Parathyroid adenoma (tissue), 2 donors: ENCODE measurements around the gene RMRP.
A peak's percentile ranks its signal among the peaks of the same experiment; 100 is the strongest.

Experiments used
- H2AFZ ChIP-seq: fragments of 300-600 bp; sonication (generic); one replicate; pipeline ENCODE4 v1.7.0; 2017; ENCODE audit warnings: antibody characterized with exemption, mild to moderate bottlenecking
- H3K27ac ChIP-seq: fragments of 300-600 bp; sonication (generic); one replicate; pipeline ENCODE4 v1.7.0; 2017
- H3K27me3 ChIP-seq: fragments of 300-600 bp; sonication (generic); one replicate; pipeline ENCODE4 v1.7.0; 2017; ENCODE audit warnings: low read length; ENCODE audit not compliant: control insufficient read depth, insufficient read depth
- H3K36me3 ChIP-seq: fragments of 300-600 bp; sonication (generic); one replicate; pipeline ENCODE4 v1.7.0; 2017; ENCODE audit warnings: low read length; ENCODE audit not compliant: control insufficient read depth, insufficient read depth
- H3K4me1 ChIP-seq: fragments of 300-600 bp; sonication (generic); one replicate; pipeline ENCODE4 v1.7.0; 2017; ENCODE audit warnings: control low read depth
- H3K4me2 ChIP-seq: fragments of 300-600 bp; sonication (generic); one replicate; pipeline ENCODE4 v1.7.0; 2017; ENCODE audit warnings: low read length
- H3K4me3 ChIP-seq: fragments of 300-600 bp; sonication (generic); one replicate; pipeline ENCODE4 v1.7.0; 2017; ENCODE audit warnings: low read depth, low read length
- H3K79me2 ChIP-seq: fragments of 300-600 bp; sonication (generic); one replicate; pipeline ENCODE4 v1.7.0; 2017; ENCODE audit warnings: control low read depth
- H3K9ac ChIP-seq: fragments of 300-600 bp; sonication (generic); one replicate; pipeline ENCODE4 v1.7.0; 2017; ENCODE audit warnings: mild to moderate bottlenecking
- H3K9me3 ChIP-seq: fragments of 300-600 bp; sonication (generic); one replicate; pipeline ENCODE4 v1.7.0; 2017; ENCODE audit warnings: low read length; ENCODE audit not compliant: control insufficient read depth
- TF ChIP-seq, protein P1 (sequence below): fragments of 300-600 bp; sonication (generic); IDR thresholded peaks from one replicate; pipeline ENCODE4 v1.7.0; 2017; ENCODE audit warnings: antibody characterized with exemption, mild to moderate bottlenecking
- donor health status: primary hyperparathyroidism.

The RMRP gene

DNA sequence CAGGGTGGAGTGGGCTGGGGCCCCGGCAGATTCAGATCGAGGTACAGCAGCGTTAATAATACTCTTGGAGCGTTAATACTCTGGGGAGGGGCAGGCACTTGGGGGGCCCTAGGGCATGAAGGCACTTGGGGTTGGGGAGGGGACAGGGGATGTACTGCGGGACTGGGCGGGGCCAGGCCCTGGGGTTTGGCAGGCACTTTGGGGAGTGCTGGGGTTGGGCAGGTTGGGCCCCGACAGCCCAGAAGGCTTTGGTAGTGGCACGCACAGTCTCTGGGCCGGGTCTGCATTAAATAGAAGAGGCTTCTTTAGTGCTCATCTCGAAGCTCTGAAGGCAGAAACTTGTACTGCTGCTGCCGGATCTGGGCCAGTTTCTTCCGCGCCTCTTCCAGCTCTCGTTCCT lies 39.7 kb upstream of the RMRP start:
- H3K4me2 ChIP-seq, result no peak overlapping the region
- H3K27ac ChIP-seq, result peak overlapping the region; percentile 74
- H3K9ac ChIP-seq, result no peak overlapping the region
- TF ChIP-seq, protein P1, sequence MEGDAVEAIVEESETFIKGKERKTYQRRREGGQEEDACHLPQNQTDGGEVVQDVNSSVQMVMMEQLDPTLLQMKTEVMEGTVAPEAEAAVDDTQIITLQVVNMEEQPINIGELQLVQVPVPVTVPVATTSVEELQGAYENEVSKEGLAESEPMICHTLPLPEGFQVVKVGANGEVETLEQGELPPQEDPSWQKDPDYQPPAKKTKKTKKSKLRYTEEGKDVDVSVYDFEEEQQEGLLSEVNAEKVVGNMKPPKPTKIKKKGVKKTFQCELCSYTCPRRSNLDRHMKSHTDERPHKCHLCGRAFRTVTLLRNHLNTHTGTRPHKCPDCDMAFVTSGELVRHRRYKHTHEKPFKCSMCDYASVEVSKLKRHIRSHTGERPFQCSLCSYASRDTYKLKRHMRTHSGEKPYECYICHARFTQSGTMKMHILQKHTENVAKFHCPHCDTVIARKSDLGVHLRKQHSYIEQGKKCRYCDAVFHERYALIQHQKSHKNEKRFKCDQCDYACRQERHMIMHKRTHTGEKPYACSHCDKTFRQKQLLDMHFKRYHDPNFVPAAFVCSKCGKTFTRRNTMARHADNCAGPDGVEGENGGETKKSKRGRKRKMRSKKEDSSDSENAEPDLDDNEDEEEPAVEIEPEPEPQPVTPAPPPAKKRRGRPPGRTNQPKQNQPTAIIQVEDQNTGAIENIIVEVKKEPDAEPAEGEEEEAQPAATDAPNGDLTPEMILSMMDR, result no peak
- no peaks in the 10 kb centered on the region for H3K79me2 ChIP-seq
- H3K36me3 ChIP-seq, result no peaks in the 10 kb centered on the region
- H2AFZ ChIP-seq, result no peak overlapping the region
- no peaks in the 10 kb centered on the region for H3K9me3 ChIP-seq
- no peaks in the 10 kb centered on the region for H3K27me3 ChIP-seq
- peaks cover 18% of the 10 kb centered on the region for H3K4me1 ChIP-seq
- H3K4me3 ChIP-seq, result no peak overlapping the region

DNA sequence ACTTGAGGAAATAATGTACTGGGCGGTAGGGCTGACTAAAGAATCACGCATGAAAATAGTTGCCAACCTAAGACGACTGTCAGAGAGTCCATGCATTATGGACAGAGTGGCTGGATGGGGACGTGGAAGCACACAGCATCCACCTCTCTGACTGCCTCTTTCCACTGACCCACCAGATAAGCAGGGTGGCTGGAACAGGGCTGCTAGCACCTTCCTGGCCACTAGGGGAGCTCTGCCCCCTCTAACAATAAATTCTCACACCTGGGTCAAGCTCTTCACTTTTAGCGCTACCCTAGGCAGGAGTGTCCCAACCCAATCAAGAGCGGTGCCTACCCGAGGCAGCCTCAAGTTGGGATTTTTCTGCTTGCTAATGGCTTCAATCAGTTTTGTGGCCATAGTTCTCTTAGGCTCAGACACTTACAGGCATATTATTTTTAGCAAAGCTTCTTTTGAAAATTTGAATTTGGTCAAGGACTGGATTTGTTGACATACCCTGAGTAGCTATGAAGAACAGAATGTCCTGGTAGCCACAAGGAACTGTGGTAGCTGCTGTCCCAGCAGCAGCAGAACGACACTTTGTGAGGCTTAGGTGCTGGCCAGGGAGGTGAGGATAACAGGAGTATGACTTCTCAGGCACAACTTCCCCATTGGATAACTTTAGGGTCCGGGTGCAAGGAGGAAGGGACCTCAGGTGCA lies 38.8 kb upstream of the RMRP start:
- H3K4me2 ChIP-seq, result no peak overlapping the region
- TF ChIP-seq, protein P1, result peak; percentile 76
- H3K36me3 ChIP-seq, result no peaks in the 10 kb centered on the region
- no peaks in the 10 kb centered on the region for H3K27me3 ChIP-seq
- H3K9ac ChIP-seq, result no peak overlapping the region
- no peaks in the 10 kb centered on the region for H3K9me3 ChIP-seq
- peak overlapping the region; percentile 74 for H3K27ac ChIP-seq
- H2AFZ ChIP-seq, result no peak overlapping the region
- no peak overlapping the region for H3K4me3 ChIP-seq
- no peaks in the 10 kb centered on the region for H3K79me2 ChIP-seq
- peaks cover 18% of the 10 kb centered on the region for H3K4me1 ChIP-seq

DNA sequence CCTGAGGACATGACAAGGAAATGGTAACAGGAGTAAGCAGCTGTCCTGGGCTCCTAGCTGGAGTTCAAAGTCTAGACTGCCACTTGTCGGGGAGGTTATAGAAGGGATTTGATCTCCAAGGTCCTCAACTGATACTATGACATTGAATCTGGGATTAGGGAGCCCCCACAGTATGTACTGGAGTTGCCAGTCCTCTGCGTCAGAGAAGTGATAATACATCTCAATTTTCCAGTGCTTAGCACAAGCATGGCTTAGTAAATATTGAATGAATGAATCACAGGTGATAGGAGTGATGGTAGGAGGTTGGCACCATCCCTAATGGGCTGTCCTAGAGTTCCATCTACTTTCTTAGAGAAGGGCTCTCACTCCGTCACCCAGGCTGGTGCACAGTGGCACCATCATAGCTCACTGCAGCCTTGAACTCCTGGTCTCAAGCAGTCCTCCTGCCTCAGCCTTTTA lies 38.2 kb upstream of the RMRP start:
- Histone ChIP-seq H3K27ac (no peak overlapping the region), H3K27me3 (no peaks in the 10 kb centered on the region), H2AFZ (no peak overlapping the region), H3K4me3 (no peak overlapping the region), H3K36me3 (no peaks in the 10 kb centered on the region), H3K79me2 (no peaks in the 10 kb centered on the region), H3K4me2 (no peak overlapping the region), H3K9me3 (no peaks in the 10 kb centered on the region), H3K9ac (no peak overlapping the region), H3K4me1 (peaks cover 18% of the 10 kb centered on the region)
- TF ChIP-seq, protein P1, result no peak

DNA sequence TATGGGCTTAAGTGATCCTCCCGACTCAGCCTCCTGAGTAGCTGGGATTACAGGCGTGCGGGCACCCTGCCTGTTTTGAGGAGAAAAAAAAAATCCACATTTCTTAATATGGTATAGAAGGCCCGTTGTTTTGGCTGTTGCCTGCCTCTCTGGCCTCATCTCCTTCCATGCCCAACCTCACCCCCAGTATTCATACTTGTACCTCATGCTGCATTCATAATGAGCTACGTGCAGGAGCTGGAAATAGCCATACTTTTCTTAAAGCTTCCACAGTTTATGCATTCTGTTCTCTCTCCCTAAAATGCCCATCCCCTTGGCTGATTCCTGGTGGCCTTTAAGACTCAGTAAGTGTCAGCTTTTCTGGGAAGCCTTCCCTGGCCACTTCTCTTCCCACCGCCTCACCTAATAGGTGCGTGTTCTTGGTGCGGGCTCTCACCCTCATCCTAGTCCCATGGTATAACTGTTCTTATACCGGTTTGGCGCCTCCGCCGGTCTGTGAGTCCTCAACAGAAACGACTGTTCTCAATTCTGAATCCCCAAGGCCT lies 34.0 kb upstream of the RMRP start:
- Histone ChIP-seq H2AFZ (peak overlapping the region; percentile 94), H3K9me3 (no peaks in the 10 kb centered on the region), H3K27me3 (no peaks in the 10 kb centered on the region), H3K4me1 (peaks cover 9% of the 10 kb centered on the region), H3K4me3 (no peak overlapping the region), H3K36me3 (no peaks in the 10 kb centered on the region), H3K27ac (peak overlapping the region; percentile 69), H3K79me2 (no peaks in the 10 kb centered on the region), H3K9ac (no peak overlapping the region), H3K4me2 (no peak overlapping the region)
- TF ChIP-seq, protein P1, result no peak

DNA sequence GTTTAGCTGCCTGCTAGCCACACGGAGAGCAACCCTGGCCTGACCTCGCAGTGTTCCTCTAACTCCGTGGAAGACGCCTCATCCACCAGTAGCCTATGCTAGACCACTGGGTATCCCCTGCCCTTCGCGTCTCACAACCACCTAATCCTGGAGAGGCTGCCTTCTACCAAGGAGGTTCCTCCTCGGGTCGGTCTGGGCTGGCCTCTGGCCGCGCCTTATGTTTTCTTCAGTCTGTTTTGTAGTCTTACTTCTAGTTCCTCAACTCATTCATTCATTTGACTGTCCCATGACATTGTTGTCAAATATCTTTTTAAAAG lies 33.5 kb upstream of the RMRP start:
- Histone ChIP-seq H3K27me3 (no peaks in the 10 kb centered on the region), H2AFZ (peak overlapping the region; percentile 94), H3K36me3 (no peaks in the 10 kb centered on the region), H3K27ac (peak overlapping the region; percentile 69), H3K79me2 (no peaks in the 10 kb centered on the region), H3K4me3 (peak overlapping the region; percentile 78), H3K9me3 (no peaks in the 10 kb centered on the region), H3K9ac (no peak overlapping the region), H3K4me1 (peaks cover 6% of the 10 kb centered on the region), H3K4me2 (peak overlapping the region; percentile 99)
- TF ChIP-seq, protein P1, result no peak
